ENCODE results near the gene PRR12.

GRCh38 chr19:49663224-49663623 is 72.2 kb downstream of the PRR12 start:
- no peak for TF ChIP-seq CTCF (IDR thresholded peaks at IDR 0.05)
- TF ChIP-seq POLR2A (IDR thresholded peaks at IDR 0.05): no peak
